Articular chondrocyte of knee joint (primary cell): ENCODE results near the gene TXNDC2. TPM values are rescaled to one million over a fixed set of nuclear protein-coding genes. Genes with fewer than 3 reads are reported as not detected.

Experiments used
- small RNA-seq: library from RNA; depleted of rRNA; stranded (forward); fragments of <200 nt; gene quantifications from one replicate; pipeline ENCODE3, GENCODE V24; 2012
- total RNA-seq: library from RNA; depleted of rRNA; stranded (reverse); fragments of >200 nt; gene quantifications from 2 replicates; pipeline ENCODE4 v1.2.3, GENCODE V29; 2012

Gene TXNDC2
- total RNA-seq: 0.13 TPM in 1 of 2 replicates, not detected in the other

DNA sequence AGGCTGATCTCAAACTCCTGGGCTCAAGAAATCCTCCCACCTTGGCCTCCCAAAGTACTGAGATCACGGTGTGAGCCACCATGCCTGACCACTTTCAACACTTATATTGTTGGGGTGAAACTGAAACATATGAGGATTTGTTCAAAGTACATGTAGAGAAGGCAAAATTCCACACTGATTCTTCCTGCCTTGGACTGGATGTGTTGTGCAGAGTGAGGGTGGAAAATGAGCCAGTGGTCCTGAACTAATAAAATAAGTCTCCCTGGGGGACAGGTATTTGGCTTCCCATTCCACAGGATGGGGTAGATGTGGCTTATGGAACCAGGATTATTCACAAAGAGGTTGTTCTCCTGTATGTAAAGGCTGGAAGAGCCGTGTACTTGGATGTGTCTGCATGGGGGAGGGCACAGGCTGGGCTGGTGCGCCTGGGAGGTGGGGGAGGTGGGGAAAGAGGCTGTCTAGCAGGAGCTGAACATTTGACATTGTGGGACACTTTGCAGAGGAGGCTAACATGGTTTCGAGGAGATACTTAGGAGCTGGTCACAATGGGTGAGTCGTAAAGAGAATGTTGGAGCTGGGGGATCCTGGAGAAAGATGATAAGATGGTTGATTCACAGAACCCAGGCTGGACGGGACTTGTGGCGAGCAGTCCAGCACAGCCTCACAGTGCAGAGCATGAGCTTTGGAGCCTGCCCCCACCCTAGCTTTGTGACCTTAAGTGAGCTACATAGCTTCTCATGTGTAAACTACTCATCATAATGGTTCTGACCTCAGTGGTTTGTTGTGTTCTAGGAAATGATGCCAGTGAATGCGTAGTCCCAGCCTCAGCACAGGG, at the start of gene TXNDC2:
Gene TXNDC2 (plus strand): TSS at position 804 of the 835 bp plus-strand sequence. CDS start 708 bp downstream, outside the sequence.

DNA sequence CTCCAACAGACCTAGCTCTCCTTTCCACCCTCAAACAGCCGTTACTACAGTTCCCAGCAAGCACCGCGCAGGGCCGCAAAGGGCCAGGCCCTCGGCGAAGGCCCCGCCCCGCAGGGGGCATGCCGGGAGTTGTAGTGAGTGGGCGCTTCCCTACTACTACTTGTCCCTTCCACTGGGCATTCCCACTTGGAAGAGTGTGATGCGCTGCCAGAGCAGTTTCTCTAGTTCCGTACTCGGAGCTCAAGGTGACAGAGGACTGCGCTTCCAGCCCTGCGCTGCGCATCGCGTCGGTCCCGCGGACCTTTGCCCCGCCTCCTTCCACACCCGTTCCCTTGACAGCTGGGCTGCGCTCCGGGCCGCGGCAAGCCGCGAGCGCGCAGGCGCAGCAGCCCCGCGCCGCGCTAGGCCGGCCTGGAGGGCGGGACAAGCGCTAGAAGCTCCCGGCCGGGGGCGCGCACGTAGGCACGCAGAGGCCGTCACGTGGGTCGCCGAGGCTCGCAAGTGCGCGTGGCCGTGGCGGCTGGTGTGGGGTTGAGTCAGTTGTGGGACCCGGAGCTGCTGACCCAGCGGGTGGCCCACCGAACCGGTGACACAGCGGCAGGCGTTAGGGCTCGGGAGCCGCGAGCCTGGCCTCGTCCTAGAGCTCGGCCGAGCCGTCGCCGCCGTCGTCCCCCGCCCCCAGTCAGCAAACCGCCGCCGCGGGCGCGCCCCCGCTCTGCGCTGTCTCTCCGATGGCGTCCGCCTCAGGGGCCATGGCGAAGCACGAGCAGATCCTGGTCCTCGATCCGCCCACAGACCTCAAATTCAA, 28.0 kb downstream of the TXNDC2 start, which contains the start of gene VAPA:
Gene VAPA (plus strand): TSS at position 491 of the 808 bp plus-strand sequence. CDS start 241 bp downstream, at position 732.

Small RNAs within 50 kb of the gene (small RNA-seq; reads per million reads assigned to genes)
- gene RNA5SP449 (not detected), gene RNA5SP450 (not detected)

Other genes starting within 250 kb of the TXNDC2 start
- 63.0 and 68.9 TPM in 2 replicates for gene RAB31, start 177.7 kb upstream of the TXNDC2 start, total RNA-seq
- 325 and 385 TPM in 2 replicates for gene VAPA, start 28.0 kb downstream of the TXNDC2 start, total RNA-seq